CD4-positive, alpha-beta T cell treated with Interleukin-10 for 1 hour (primary cell): ENCODE measurements around the gene MSMB.
"Not testable (repeated sequence)": the region's sequence is repeated elsewhere in the genome, so short reads cannot be mapped to it uniquely, and the experiment has no call there.

ENCODE experiments used
- DNase-seq: peaks from one replicate; pipeline ENCODE4 v3.0.0-alpha.2; 2020

The MSMB gene

GRCh38 chr10:46004963-46005362 is 41.1 kb downstream of the MSMB start:
- DNase-seq = no peak

GRCh38 chr10:46002916-46003693 is 43.0 kb downstream of the MSMB start:
- no peak for DNase-seq

- not testable (repeated sequence) for DNase-seq
Measured at GRCh38 chr10:46002189-46002687, 43.8 kb downstream of the MSMB start.

GRCh38 chr10:46001187-46001756 is 44.8 kb downstream of the MSMB start:
- no peak for DNase-seq

- DNase-seq = no peak
Measured at GRCh38 chr10:46000538-46000937, 45.5 kb downstream of the MSMB start.

GRCh38 chr10:45999955-46000354 is 46.1 kb downstream of the MSMB start:
- not testable (repeated sequence) for DNase-seq

GRCh38 chr10:45997994-45998763 is 47.9 kb downstream of the MSMB start:
- no peak for DNase-seq

- DNase-seq = no peak
Measured at GRCh38 chr10:45997557-45997956, 48.5 kb downstream of the MSMB start.

- not testable (repeated sequence) for DNase-seq
Measured at GRCh38 chr10:45985590-45985989, 60.5 kb downstream of the MSMB start.

GRCh38 chr10:45984473-45984872 is 61.6 kb downstream of the MSMB start:
- not testable (repeated sequence) for DNase-seq

GRCh38 chr10:45983538-45984186 is 62.4 kb downstream of the MSMB start:
- DNase-seq = peak; percentile 73
